Cardiac fibroblast (primary cell): Measurements from ENCODE around the gene FBLN5.
"Not testable (repeated sequence)": the region's sequence is repeated elsewhere in the genome, so short reads cannot be mapped to it uniquely, and the experiment has no call there.

ENCODE experiments used
- DNase-seq, 2 donors: peaks; one replicate each; pipeline versions ENCODE4 v3.0.0 to v3.0.0-alpha.2; 2010; ENCODE audit warnings: low read depth in 2 of 2
- H3K4me3 ChIP-seq, 2 donors: replicated peaks in 1 of 2; 1 replicate in 1 of 2; 2 replicates in 1 of 2; pipeline ENCODE4 v1.5.1; 2011; ENCODE audit warnings: low read depth in 2 of 2, low read length in 2 of 2, mild to moderate bottlenecking in 2 of 2, moderate library complexity in 1 of 2
- TF ChIP-seq, protein P1 (sequence below): IDR thresholded peaks from one replicate; pipeline ENCODE4 v1.5.1; 2011; ENCODE audit warnings: low read depth, mild to moderate bottlenecking, low read length, inconsistent platforms

Gene FBLN5

DNA sequence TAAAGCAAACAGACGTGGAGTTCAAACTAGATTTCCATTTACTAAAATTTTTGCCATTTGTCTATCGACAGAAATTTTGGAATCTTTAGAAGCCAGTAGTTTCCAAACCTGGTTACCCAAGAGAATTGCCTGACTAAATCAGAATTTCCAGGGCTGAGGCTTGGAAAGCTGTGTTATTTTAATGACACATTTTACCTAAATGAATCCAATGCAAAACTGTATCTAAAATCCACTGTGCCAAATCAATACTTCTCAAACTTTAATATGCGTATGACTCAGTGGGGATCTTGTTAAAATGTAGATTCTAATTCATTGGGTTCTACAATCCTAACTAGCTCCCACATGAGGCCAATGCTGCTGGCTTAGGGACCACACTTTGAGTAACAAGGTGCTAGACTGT lies 45.2 kb downstream of the FBLN5 start:
- TF ChIP-seq, protein P1, sequence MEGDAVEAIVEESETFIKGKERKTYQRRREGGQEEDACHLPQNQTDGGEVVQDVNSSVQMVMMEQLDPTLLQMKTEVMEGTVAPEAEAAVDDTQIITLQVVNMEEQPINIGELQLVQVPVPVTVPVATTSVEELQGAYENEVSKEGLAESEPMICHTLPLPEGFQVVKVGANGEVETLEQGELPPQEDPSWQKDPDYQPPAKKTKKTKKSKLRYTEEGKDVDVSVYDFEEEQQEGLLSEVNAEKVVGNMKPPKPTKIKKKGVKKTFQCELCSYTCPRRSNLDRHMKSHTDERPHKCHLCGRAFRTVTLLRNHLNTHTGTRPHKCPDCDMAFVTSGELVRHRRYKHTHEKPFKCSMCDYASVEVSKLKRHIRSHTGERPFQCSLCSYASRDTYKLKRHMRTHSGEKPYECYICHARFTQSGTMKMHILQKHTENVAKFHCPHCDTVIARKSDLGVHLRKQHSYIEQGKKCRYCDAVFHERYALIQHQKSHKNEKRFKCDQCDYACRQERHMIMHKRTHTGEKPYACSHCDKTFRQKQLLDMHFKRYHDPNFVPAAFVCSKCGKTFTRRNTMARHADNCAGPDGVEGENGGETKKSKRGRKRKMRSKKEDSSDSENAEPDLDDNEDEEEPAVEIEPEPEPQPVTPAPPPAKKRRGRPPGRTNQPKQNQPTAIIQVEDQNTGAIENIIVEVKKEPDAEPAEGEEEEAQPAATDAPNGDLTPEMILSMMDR = no peak
- no peak overlapping the region for H3K4me3 ChIP-seq
- no peak for DNase-seq

DNA sequence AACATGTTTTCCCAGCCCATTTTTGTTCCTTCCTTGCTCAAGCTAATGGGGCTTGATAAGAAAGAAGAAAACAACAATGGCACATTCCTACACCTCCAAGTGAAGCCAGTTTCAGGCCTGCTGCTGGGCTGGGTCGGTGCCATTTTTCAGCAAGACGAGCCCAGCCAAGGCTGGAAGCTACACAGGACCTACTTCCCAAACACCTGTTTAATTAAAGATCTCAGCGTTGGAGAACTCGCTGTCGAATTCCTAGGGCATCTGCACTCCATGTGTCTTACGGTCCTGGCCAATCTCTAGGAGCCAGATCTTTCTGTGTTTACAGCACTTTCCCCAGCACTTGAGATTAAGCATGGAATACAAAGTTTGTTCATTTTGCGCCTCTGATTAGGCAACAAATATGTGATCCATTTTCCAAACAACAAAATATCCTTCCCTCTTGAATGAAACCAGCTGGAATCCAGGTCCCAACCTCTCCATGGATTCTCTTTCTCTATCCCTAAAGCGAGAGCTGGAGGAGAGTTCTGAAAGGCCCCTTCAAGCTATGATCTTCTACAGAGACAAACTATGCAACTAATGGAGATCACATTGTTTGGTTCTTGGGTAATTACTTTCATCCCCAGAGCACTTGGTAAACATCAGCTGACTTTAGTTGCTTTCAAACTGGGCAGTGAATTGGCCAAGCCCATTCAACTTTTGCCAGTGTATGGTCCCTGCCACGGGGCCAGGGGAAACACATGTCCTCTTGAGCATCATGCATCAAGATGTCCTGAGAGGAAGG lies 45.9 kb downstream of the FBLN5 start:
- TF ChIP-seq, protein P1 = no peak
- peak in 1 of 2 donors; percentile 77 for DNase-seq
- no peak overlapping the region for H3K4me3 ChIP-seq

DNA sequence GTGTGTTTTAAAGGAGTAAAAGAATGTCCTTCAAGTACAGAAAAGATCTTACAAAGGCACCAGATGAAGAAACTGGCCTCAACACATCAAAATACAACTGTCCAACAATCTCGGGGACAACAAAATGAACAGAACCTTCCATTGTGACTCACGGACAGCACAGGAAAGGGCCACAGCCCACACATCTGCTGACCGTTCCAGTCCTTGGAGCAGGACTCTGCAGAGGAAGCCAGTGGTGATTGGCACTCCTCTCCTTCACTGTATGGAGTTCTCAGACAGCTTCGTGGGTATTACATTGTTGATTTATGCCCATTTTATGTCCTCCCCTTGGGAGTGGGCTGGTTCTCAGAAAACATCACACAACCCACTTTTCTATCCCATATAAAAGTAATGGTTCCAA lies 47.7 kb downstream of the FBLN5 start:
- no peak overlapping the region for H3K4me3 ChIP-seq
- TF ChIP-seq, protein P1 = no peak
- DNase-seq = peak in 1 of 2 donors; percentile 43

DNA sequence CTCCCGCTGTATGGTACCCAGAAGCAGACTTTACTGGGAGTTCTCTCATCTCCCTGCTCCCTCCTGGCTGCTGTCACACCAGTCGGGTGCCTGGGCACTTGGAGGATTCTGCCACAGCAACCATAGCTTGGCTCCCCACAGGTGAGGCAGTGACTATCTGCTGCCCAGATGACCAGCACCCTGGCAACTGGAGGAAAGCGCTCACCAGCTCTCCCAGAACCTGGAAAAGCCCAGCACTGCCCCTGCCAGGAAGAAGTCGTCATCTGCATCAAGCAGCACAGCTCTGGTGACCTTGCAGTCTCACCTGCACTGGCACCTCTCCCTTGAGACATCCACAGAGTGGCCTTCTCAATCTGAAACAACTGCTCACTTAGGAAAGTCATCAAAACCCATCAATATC lies 48.3 kb downstream of the FBLN5 start:
- TF ChIP-seq, protein P1 = no peak
- no peak overlapping the region for H3K4me3 ChIP-seq
- no peak for DNase-seq

DNA sequence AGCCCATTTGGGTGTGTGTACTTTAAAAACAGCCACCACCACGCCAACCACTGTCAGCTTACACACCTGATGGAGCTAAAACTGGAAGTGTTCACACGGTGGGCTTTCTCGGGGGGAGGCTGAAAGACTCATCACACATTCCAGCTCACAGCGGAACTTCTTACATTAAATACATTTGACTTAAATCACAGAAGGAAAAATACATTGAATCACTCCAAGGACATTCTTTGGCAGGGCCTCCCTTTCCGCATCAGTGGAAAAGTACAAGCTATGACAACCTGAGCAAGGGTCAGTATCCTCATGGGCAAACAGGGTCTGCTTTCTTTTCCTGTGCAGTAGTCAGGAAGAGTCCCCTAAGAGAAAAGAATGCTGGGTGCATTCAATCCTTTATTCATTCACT lies 49.1 kb downstream of the FBLN5 start:
- TF ChIP-seq, protein P1 = no peak
- H3K4me3 ChIP-seq = no peak overlapping the region
- DNase-seq = peak; percentile 42 to 57

DNA sequence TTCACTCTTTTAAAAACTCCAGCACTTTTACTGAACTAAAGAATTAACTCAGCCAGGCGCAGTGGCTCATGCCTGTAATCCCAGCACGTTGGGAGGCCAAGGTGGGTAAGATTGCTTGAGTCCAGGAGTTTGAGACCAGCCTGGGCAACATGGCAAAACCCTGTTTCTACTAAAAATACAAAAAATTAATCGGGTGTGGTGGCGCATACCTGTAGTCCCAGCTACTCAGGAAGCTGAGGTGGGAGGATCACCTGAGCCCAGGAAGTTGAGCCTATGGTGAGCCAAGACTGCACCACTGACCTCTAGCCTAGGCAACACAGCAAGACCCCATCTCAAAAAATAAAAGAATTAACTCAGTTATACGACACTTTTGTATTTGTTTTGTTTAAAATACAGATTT lies 49.8 kb downstream of the FBLN5 start:
- not testable (repeated sequence) for DNase-seq, H3K4me3 ChIP-seq

DNA sequence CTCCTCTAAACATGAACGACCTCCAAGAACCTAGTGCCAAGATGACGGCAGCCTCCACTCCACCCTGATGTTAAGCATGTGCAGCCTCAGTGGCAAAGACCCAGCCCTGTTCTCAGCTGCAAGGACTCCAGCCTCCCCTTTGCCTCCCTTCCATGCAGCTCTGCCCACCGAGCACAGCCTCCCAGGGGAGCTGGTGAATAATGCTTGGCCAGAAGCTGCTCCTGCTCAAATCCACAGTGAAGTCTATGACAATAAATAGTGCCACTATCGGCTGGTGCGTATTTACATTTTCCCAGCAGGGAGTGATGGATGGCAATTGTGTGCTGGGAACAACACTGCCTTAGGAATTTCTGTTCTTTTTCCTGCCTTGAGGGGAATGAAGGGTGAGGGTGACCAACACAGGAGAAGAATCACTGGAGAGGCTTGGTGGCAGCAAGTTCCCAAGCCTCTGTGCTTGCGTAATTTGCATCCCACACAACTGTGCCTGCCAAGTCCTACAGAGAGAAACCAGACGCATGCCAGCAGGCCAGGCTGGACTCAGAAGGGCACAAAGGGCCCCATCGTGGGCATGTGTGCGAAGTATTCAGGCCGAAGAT lies 50.3 kb downstream of the FBLN5 start:
- peak; percentile 68 to 92 for DNase-seq
- TF ChIP-seq, protein P1 = no peak
- no peak overlapping the region for H3K4me3 ChIP-seq
